ENCODE measurements around the gene CYTH3. TPM values are rescaled to one million over a fixed set of nuclear protein-coding genes. Genes with fewer than 3 reads are reported as not detected.

Gene CYTH3
- total RNA-seq, 3 donors from 2014 or later (not counting 1 experiment from before 2014, with no cell fraction given), result 7.7 to 42.6 (median 13.6) TPM

DNA sequence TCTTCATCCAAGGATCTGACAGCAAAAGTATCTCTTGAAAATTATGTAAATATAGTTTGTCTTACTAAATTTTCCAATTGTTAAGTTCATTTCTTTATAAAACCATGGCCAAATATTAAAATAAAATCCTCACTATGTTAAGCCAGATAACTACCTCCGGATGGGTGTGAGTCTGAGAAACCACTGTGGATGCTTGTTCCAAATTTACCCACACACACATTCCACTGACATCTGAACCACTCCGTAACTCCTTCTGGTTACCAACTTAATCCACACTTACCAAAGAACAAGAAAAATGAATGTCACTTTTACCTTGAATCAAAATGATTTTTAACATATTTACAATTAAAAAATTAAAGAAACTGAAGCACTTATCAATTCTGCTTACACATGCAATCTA, 19.7 kb downstream of the CYTH3 start:
- Histone ChIP-seq H3K36me3 (ENCODE audit: control insufficient read depth, insufficient read depth, low read length) (no peaks in the 10 kb centered on the region), H3K27ac (ENCODE audit: low read length) (no peak overlapping the region), H3K4me1 (ENCODE audit: control insufficient read depth, insufficient read depth, low read length) (peaks cover 35% of the 10 kb centered on the region), H3K27me3 (ENCODE audit: control insufficient read depth, insufficient read depth, low read length) (no peaks in the 10 kb centered on the region), H3K9me3 (ENCODE audit: control insufficient read depth, insufficient read depth, low read length) (no peaks in the 10 kb centered on the region), H3K4me3 (ENCODE audit: low read length) (no peak overlapping the region)
- H3K27ac Mint-ChIP-seq, result no peak overlapping the region
- peaks cover 32 to 59% of the 10 kb centered on the region in 2 donors for H3K4me1 Mint-ChIP-seq
- 94% methylated on average over 2 of the region's 2 CpGs for WGBS (ENCODE audit: insufficient coverage)
- intact Hi-C loops (cut with micrococcal nuclease), result no loop called here
- DNase-seq, result no peak
- H3K4me3 Mint-ChIP-seq, result no peak overlapping the region
- no peak for TF ChIP-seq CTCF (IDR thresholded peaks at IDR 0.05)
- no peak for ATAC-seq
- H3K36me3 Mint-ChIP-seq, result no peaks in the 10 kb centered on the region
- H3K27me3 Mint-ChIP-seq (ENCODE audit: low read depth in 2 of 2), result peaks cover 0 to 8% of the 10 kb centered on the region in 2 donors
- no peaks in the 10 kb centered on the region for H3K9me3 Mint-ChIP-seq

DNA sequence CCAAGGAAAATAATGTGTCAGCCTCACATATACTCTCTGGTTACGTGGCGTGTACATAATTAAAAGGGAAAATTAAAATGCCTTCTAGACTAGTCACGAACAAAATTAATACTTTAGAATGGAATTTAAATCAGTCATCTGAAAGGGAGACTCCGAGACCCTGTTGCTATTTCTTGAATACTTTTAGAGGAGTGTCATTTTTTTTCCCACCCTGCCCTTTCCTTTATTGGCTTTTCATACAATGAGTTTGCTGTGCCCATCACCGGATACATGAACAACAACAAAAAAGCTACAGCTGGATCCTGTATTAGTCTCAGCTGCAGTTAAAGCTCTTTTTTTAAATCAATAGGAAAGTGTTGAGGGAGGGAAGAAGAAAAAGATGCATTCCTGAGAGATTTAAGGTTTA, 20.1 kb downstream of the CYTH3 start:
- ATAC-seq, result no peak
- TF ChIP-seq CTCF (IDR thresholded peaks at IDR 0.05), result no peak
- Mint-ChIP-seq H3K36me3 (no peaks in the 10 kb centered on the region), H3K27me3 (ENCODE audit: low read depth in 2 of 2) (peaks cover 0 to 8% of the 10 kb centered on the region in 2 donors), H3K4me3 (no peak overlapping the region), H3K4me1 (peaks cover 28 to 55% of the 10 kb centered on the region in 2 donors), H3K27ac (no peak overlapping the region), H3K9me3 (no peaks in the 10 kb centered on the region)
- H3K4me1 ChIP-seq (ENCODE audit: control insufficient read depth, insufficient read depth, low read length), result peaks cover 32% of the 10 kb centered on the region
- 100% methylated on average over 2 of the region's 5 CpGs for WGBS (ENCODE audit: insufficient coverage)
- no peak overlapping the region for H3K27ac ChIP-seq (ENCODE audit: low read length)
- DNase-seq, result no peak
- intact Hi-C loops (cut with micrococcal nuclease), result no loop called here
- no peaks in the 10 kb centered on the region for H3K36me3 ChIP-seq (ENCODE audit: control insufficient read depth, insufficient read depth, low read length)
- no peaks in the 10 kb centered on the region for H3K9me3 ChIP-seq (ENCODE audit: control insufficient read depth, insufficient read depth, low read length)
- no peaks in the 10 kb centered on the region for H3K27me3 ChIP-seq (ENCODE audit: control insufficient read depth, insufficient read depth, low read length)
- H3K4me3 ChIP-seq (ENCODE audit: low read length), result no peak overlapping the region

GRCh38 chr7:6251653-6252052, 20.8 kb downstream of the CYTH3 start:
- Histone ChIP-seq H3K4me1 (ENCODE audit: control insufficient read depth, insufficient read depth, low read length) (peaks cover 30% of the 10 kb centered on the region), H3K27ac (ENCODE audit: low read length) (no peak overlapping the region), H3K36me3 (ENCODE audit: control insufficient read depth, insufficient read depth, low read length) (no peaks in the 10 kb centered on the region), H3K4me3 (ENCODE audit: low read length) (no peak overlapping the region), H3K27me3 (ENCODE audit: control insufficient read depth, insufficient read depth, low read length) (no peaks in the 10 kb centered on the region), H3K9me3 (ENCODE audit: control insufficient read depth, insufficient read depth, low read length) (no peaks in the 10 kb centered on the region)
- Mint-ChIP-seq H3K4me3 (no peak overlapping the region), H3K4me1 (peaks cover 21 to 48% of the 10 kb centered on the region in 2 donors), H3K9me3 (no peaks in the 10 kb centered on the region), H3K27ac (no peak overlapping the region), H3K27me3 (ENCODE audit: low read depth in 2 of 2) (peaks cover 0 to 8% of the 10 kb centered on the region in 2 donors), H3K36me3 (no peaks in the 10 kb centered on the region)
- intact Hi-C loops (cut with micrococcal nuclease), result no loop called here
- DNase-seq, result no peak
- no peak for ATAC-seq
- no peak for TF ChIP-seq CTCF (IDR thresholded peaks at IDR 0.05)
- 25% methylated on average over 3 of the region's 4 CpGs for WGBS (ENCODE audit: insufficient coverage)

- intact Hi-C loops (cut with micrococcal nuclease), result no loop called here
- no peak for TF ChIP-seq CTCF (IDR thresholded peaks at IDR 0.05)
- Mint-ChIP-seq H3K27me3 (ENCODE audit: low read depth in 2 of 2) (peaks cover 0 to 8% of the 10 kb centered on the region in 2 donors), H3K36me3 (no peaks in the 10 kb centered on the region), H3K9me3 (no peaks in the 10 kb centered on the region), H3K4me3 (peak overlapping the region; percentile 10), H3K4me1 (peaks cover 14 to 40% of the 10 kb centered on the region in 2 donors), H3K27ac (peak overlapping the region; percentile 19 to 78)
- H3K27ac ChIP-seq (ENCODE audit: low read length), result no peak overlapping the region
- H3K9me3 ChIP-seq (ENCODE audit: control insufficient read depth, insufficient read depth, low read length), result no peaks in the 10 kb centered on the region
- no peaks in the 10 kb centered on the region for H3K27me3 ChIP-seq (ENCODE audit: control insufficient read depth, insufficient read depth, low read length)
- 27% methylated on average over 3 of the region's 4 CpGs for WGBS (ENCODE audit: insufficient coverage)
- H3K4me1 ChIP-seq (ENCODE audit: control insufficient read depth, insufficient read depth, low read length), result peaks cover 21% of the 10 kb centered on the region
- no peaks in the 10 kb centered on the region for H3K36me3 ChIP-seq (ENCODE audit: control insufficient read depth, insufficient read depth, low read length)
- peak in 1 of 2 donors; percentile 32 for DNase-seq
- peak in 2 of 3 donors; percentile 60 to 84 for ATAC-seq
- H3K4me3 ChIP-seq (ENCODE audit: low read length), result no peak overlapping the region
Measured at GRCh38 chr7:6250364-6250833, 22.0 kb downstream of the CYTH3 start.
